GM23248 (cell line): ENCODE measurements around the gene TNRC6B. TPM values are rescaled to one million over a fixed set of nuclear protein-coding genes. Genes with fewer than 3 reads are reported as not detected.

Experiments
- DNase-seq: peaks from one replicate; pipeline ENCODE4 v3.0.0-alpha.2; 2015
- H2AFZ ChIP-seq: fragments of 200-600 bp; sonication (generic); 2 replicates; pipeline ENCODE4 v1.6.1; 2016; ENCODE audit warnings: antibody characterized with exemption
- H3F3A ChIP-seq: fragments of 200-600 bp; sonication (generic); 2 replicates; pipeline ENCODE4 v1.6.1; 2016; ENCODE audit warnings: mild to moderate bottlenecking, antibody characterized with exemption, mixed run types; ENCODE audit not compliant: insufficient read depth
- H3K27ac ChIP-seq: fragments of 200-600 bp; sonication (generic); 2 replicates; pipeline ENCODE4 v1.5.1; 2016; ENCODE audit warnings: mild to moderate bottlenecking
- H3K27me3 ChIP-seq: fragments of 200-600 bp; sonication (generic); replicated peaks from 2 replicates; pipeline ENCODE4 v1.6.1; 2016; ENCODE audit warnings: mild to moderate bottlenecking; ENCODE audit not compliant: insufficient read depth
- H3K36me3 ChIP-seq: fragments of 200-600 bp; sonication (generic); 2 replicates; pipeline ENCODE4 v1.6.1; 2016; ENCODE audit warnings: low read depth, mild to moderate bottlenecking
- H3K4me1 ChIP-seq: fragments of 200-600 bp; sonication (generic); 2 replicates; pipeline ENCODE4 v1.6.1; 2016; ENCODE audit warnings: mild to moderate bottlenecking; ENCODE audit not compliant: insufficient read depth
- H3K4me2 ChIP-seq: fragments of 200-600 bp; sonication (generic); one replicate; pipeline ENCODE4 v1.6.1; 2016; ENCODE audit warnings: mild to moderate bottlenecking; ENCODE audit not compliant: unreplicated experiment
- H3K4me3 ChIP-seq: fragments of 200-600 bp; sonication (generic); 2 replicates; pipeline ENCODE4 v1.5.1; 2016; ENCODE audit warnings: mild to moderate bottlenecking
- H3K79me2 ChIP-seq: fragments of 200-600 bp; sonication (generic); 2 replicates; pipeline ENCODE4 v1.6.1; 2016; ENCODE audit warnings: mild to moderate bottlenecking; ENCODE audit not compliant: insufficient read depth
- H3K9ac ChIP-seq: fragments of 200-600 bp; sonication (generic); 2 replicates; pipeline ENCODE4 v1.6.1; 2016; ENCODE audit warnings: mild to moderate bottlenecking
- H3K9me2 ChIP-seq: fragments of 200-600 bp; sonication (generic); 2 replicates; pipeline ENCODE4 v1.6.1; 2016; ENCODE audit warnings: mixed run types, mild to moderate bottlenecking, moderate library complexity; ENCODE audit not compliant: insufficient read depth
- H3K9me3 ChIP-seq: fragments of 200-600 bp; sonication (generic); one replicate; pipeline ENCODE4 v1.6.1; 2017; ENCODE audit warnings: low read depth
- H4K20me1 ChIP-seq: fragments of 200-600 bp; sonication (generic); 2 replicates; pipeline ENCODE4 v1.6.0; 2016; ENCODE audit not compliant: insufficient read depth
- EZH2 ChIP-seq: fragments of 200-600 bp; sonication (generic); IDR thresholded peaks from 2 replicates; pipeline ENCODE4 v1.6.1; 2018; ENCODE audit warnings: antibody characterized with exemption, mild to moderate bottlenecking; ENCODE audit not compliant: insufficient read depth, poor library complexity, severe bottlenecking
- EZH2phosphoT487 ChIP-seq: fragments of 200-600 bp; sonication (generic); IDR thresholded peaks from 2 replicates; pipeline ENCODE4 v1.6.1; 2018; ENCODE audit warnings: antibody characterized with exemption, moderate library complexity, mild to moderate bottlenecking, low read depth; ENCODE audit not compliant: insufficient read depth
- WGBS, 2 experiments: methylation state at CpG; one replicate each; pipeline ENCODE4 v1.1.6; 2015 to 2017; ENCODE audit warnings: low lambda C conversion rate in 2 of 2, low coverage in 1 of 2; ENCODE audit errors: missing lambda C conversion rate in 2 of 2; 5-methylcytosine and 5-hydroxymethylcytosine counted together
- in situ Hi-C: fragments of 300-500 bp; cut with MboI; formaldehyde crosslinking; loops from 2 replicates; pipeline ENCODE4 v1.15.0; 2020
- polyA plus RNA-seq: library from polyadenylated mRNA; unstranded; fragments of >200 nt; fragmentation: Nextera tagmentation; extraction: Ambion mirVana; gene quantifications from 2 replicates; pipeline ENCODE4 v1.2.1, GENCODE V29; 2016
- total RNA-seq: library from RNA; depleted of rRNA; stranded (reverse); fragments of >200 nt; shearing (Covaris generic); gene quantifications from 2 replicates; pipeline ENCODE4 v1.2.3, GENCODE V29; 2014

TNRC6B gene
- total and polyA plus RNA-seq, 2 experiments from 2014 or later, result 14.1 to 21.1 TPM

DNA sequence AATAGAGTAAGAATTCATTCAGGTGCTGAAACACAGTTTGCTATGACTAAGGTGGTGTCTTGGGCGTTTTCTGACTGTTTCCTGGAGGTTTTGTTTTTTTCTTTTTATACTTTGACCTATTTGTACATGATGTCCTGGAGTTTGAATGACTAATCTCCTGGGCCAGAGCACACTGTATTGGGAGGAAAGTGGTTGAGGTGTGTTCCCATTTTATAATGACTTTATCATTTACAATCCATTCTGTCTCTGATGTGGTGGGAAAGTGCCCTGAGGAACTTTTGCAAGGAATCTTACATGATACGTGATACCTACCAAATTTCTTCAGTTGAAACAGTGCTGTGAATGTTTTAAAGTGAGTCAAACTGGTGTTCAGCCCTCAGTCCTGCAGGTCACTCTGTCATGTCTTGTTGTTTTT is 80.8 kb downstream of the TNRC6B start:
- peaks cover 51% of the 10 kb centered on the region for H3K79me2 ChIP-seq
- H3K4me2 ChIP-seq, result peak overlapping the region; percentile 5
- H3K4me3 ChIP-seq, result no peak overlapping the region
- peaks cover 21% of the 10 kb centered on the region for H3F3A ChIP-seq
- H3K27me3 ChIP-seq, result no peaks in the 10 kb centered on the region
- TF ChIP-seq EZH2phosphoT487, result no peak
- TF ChIP-seq EZH2, result no peak
- peaks cover 9% of the 10 kb centered on the region for H3K4me1 ChIP-seq
- H3K9me3 ChIP-seq, result no peaks in the 10 kb centered on the region
- no peak overlapping the region for H3K9ac ChIP-seq
- WGBS, 2 experiments, result 44 to 63% methylated on average over 2 of the region's 2 CpGs
- 0 out of 2 replicates have a peak, but pooled peaks cover 6% of the 10 kb centered on the region for H3K36me3 ChIP-seq
- peak; percentile 49 for DNase-seq
- H3K9me2 ChIP-seq, result no peaks in the 10 kb centered on the region
- peak overlapping the region; percentile 25 for H3K27ac ChIP-seq
- H2AFZ ChIP-seq, result no peak overlapping the region
- in situ Hi-C loops, result no loop called here
- H4K20me1 ChIP-seq, result no peaks in the 10 kb centered on the region

DNA sequence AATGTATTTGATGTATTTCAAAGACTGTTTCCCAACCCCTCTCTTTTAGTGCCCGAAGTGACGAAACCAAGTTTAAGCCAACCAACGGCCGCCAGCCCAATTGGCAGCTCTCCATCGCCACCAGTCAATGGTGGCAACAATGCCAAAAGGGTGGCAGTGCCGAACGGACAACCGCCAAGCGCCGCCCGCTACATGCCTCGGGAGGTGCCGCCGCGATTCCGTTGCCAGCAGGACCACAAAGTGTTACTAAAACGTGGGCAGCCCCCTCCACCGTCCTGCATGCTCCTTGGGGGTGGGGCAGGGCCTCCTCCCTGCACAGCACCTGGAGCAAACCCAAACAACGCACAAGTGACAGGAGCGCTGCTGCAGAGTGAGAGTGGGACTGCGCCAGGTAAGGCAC is 84.1 kb downstream of the TNRC6B start:
- peaks cover 9% of the 10 kb centered on the region for H3K4me1 ChIP-seq
- H2AFZ ChIP-seq, result no peak overlapping the region
- no peaks in the 10 kb centered on the region for H3K9me2 ChIP-seq
- TF ChIP-seq EZH2 (no peak), EZH2phosphoT487 (no peak)
- H3K27ac ChIP-seq, result no peak overlapping the region
- DNase-seq, result no peak
- peaks cover 21% of the 10 kb centered on the region for H3F3A ChIP-seq
- H4K20me1 ChIP-seq, result no peaks in the 10 kb centered on the region
- WGBS, 2 experiments, result 90 to 92% methylated on average over 20 to 21 of the region's 21 CpGs
- in situ Hi-C loops, result no loop called here
- peaks cover 44% of the 10 kb centered on the region for H3K79me2 ChIP-seq
- peaks cover 6% of the 10 kb centered on the region; the same call in 1 of the 2 replicates for H3K36me3 ChIP-seq
- H3K9ac ChIP-seq, result no peak overlapping the region
- no peaks in the 10 kb centered on the region for H3K27me3 ChIP-seq
- H3K9me3 ChIP-seq, result no peaks in the 10 kb centered on the region
- H3K4me2 ChIP-seq, result no peak overlapping the region
- H3K4me3 ChIP-seq, result no peak overlapping the region

GRCh38 chr22:40263191-40263590 is 85.5 kb downstream of the TNRC6B start:
- H3K9me3 ChIP-seq, result no peaks in the 10 kb centered on the region
- TF ChIP-seq EZH2, result no peak
- TF ChIP-seq EZH2phosphoT487, result no peak
- H3K79me2 ChIP-seq, result peaks cover 42% of the 10 kb centered on the region
- H3K4me2 ChIP-seq, result no peak overlapping the region
- H4K20me1 ChIP-seq, result no peaks in the 10 kb centered on the region
- in situ Hi-C loops, result no loop called here
- H3K4me3 ChIP-seq, result no peak overlapping the region
- peaks cover 6% of the 10 kb centered on the region; the same call in 1 of the 2 replicates for H3K36me3 ChIP-seq
- 75 to 76% methylated on average over 7 of the region's 7 CpGs for WGBS, 2 experiments
- peaks cover 8% of the 10 kb centered on the region for H3K4me1 ChIP-seq
- peaks cover 18% of the 10 kb centered on the region for H3F3A ChIP-seq
- DNase-seq, result no peak
- H3K27me3 ChIP-seq, result no peaks in the 10 kb centered on the region
- H2AFZ ChIP-seq, result no peak overlapping the region
- H3K9ac ChIP-seq, result no peak overlapping the region
- H3K27ac ChIP-seq, result no peak overlapping the region
- no peaks in the 10 kb centered on the region for H3K9me2 ChIP-seq

- no peak overlapping the region for H3K4me2 ChIP-seq
- no peaks in the 10 kb centered on the region for H3F3A ChIP-seq
- no peaks in the 10 kb centered on the region for H4K20me1 ChIP-seq
- no peak overlapping the region for H3K27ac ChIP-seq
- DNase-seq, result no peak
- no peaks in the 10 kb centered on the region for H3K9me3 ChIP-seq
- H3K36me3 ChIP-seq, result peaks cover 6% of the 10 kb centered on the region; the same call in 1 of the 2 replicates
- TF ChIP-seq EZH2, result no peak
- no peak for TF ChIP-seq EZH2phosphoT487
- H2AFZ ChIP-seq, result no peak overlapping the region
- H3K79me2 ChIP-seq, result peaks cover 43% of the 10 kb centered on the region
- H3K27me3 ChIP-seq, result no peaks in the 10 kb centered on the region
- in situ Hi-C loops, result no loop called here
- no peaks in the 10 kb centered on the region for H3K9me2 ChIP-seq
- 79 to 88% methylated on average over 4 of the region's 4 CpGs for WGBS, 2 experiments
- no peak overlapping the region for H3K4me3 ChIP-seq
- 0 out of 2 replicates have a peak, but pooled peaks cover 2% of the 10 kb centered on the region for H3K4me1 ChIP-seq
- H3K9ac ChIP-seq, result no peak overlapping the region
Measured at GRCh38 chr22:40265783-40266182, 88.1 kb downstream of the TNRC6B start.

- H4K20me1 ChIP-seq, result no peaks in the 10 kb centered on the region
- H3K9ac ChIP-seq, result no peak overlapping the region
- no peaks in the 10 kb centered on the region for H3K9me2 ChIP-seq
- TF ChIP-seq EZH2phosphoT487 (no peak), EZH2 (no peak)
- no peak overlapping the region for H3K4me2 ChIP-seq
- no peak overlapping the region for H3K4me3 ChIP-seq
- 0 out of 2 replicates have a peak, but pooled peaks cover 9% of the 10 kb centered on the region for H3K4me1 ChIP-seq
- H3F3A ChIP-seq, result no peaks in the 10 kb centered on the region
- in situ Hi-C loops, result no loop called here
- H3K9me3 ChIP-seq, result no peaks in the 10 kb centered on the region
- no peak overlapping the region for H3K27ac ChIP-seq
- no peak overlapping the region for H2AFZ ChIP-seq
- 97 to 98% methylated on average over 8 to 9 of the region's 9 CpGs for WGBS, 2 experiments
- no peak for DNase-seq
- no peaks in the 10 kb centered on the region for H3K27me3 ChIP-seq
- peaks cover 14% of the 10 kb centered on the region for H3K36me3 ChIP-seq
- H3K79me2 ChIP-seq, result peaks cover 41% of the 10 kb centered on the region
Measured at GRCh38 chr22:40270031-40270430, 92.3 kb downstream of the TNRC6B start.
